Epithelial cell of prostate (primary cell): ENCODE measurements around the gene NFE2L2.
"Not testable (repeated sequence)": the region's sequence is repeated elsewhere in the genome, so short reads cannot be mapped to it uniquely, and the experiment has no call there.

Source experiments
- DNase-seq: peaks from one replicate; pipeline ENCODE4 v3.0.0-alpha.2; 2011; ENCODE audit warnings: low read depth, low spot score
- H3K27ac ChIP-seq: fragments of 450-650 bp; 2 replicates; pipeline ENCODE4 v1.5.1; 2017; ENCODE audit warnings: mild to moderate bottlenecking

Gene NFE2L2

DNA sequence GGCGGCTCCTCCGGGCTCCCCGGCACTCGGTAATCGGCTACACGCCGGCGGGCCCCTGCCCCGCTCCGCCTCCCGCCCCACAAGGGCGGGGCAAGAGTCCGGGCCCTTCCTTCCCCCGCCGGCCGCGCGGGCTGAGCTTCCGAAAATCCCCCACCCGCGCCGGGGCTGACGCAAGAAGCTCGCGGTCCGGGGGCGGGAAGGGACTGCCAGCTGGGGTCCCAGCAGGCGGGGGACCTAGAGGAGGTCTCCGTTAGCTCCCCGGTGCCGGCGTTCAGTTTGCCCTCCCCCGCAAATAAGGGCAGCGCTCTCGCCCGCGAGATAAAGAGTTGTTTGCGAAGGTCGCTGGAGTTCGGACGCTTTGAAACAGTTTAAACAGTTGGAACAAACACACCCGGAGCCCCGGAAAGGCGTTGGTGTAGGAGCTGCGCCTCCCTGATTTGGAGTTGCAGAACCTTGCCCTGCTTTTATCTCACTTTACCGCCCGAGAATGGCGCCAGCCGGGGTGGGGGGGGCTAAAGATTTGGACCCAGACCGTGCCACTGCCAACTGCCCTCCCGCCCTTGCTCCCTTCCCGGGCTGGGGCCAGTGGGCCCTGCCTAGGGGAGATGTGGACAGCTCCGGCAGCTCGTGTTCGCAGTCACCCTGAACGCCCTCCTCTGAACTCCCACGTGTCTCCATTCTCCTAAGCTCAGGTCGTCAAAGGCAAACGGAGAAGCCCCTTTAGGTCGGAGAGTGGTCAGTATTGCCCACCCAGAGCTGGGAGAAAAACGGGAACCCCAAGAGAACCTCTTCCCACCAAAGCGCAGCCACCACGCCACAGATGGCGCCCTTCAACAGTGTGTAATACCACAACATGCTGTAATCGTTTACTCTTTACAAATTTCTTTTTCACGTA lies at the start of gene NFE2L2:
Gene NFE2L2 (minus strand): TSS at position 35 of the 895 bp plus-strand sequence. CDS start 151 bp downstream, outside the sequence.
- DNase-seq = no peak
- H3K27ac ChIP-seq = peak within 1 kb of the TSS; percentile 98

DNA sequence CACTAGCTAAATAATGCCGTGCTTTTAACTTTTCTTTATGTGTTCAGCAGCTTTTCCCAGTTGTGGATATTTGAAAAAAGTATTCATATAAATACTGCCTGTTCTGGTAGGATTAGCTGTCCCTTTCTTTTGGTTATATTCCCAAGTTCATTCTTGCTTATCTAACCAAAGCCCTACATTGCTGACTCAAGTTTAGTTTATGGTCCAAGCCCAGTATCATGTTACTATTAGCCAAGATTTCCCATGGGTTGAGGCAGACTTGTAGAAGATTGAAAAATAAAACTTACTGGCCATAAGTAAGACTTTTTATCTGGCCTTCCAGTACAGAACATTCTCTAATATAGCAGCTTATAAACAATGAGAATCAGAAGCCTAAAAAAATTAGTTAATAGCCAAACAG lies 49.7 kb upstream of the NFE2L2 start:
- no peak for DNase-seq
- peak overlapping the region; percentile 55 for H3K27ac ChIP-seq

DNA sequence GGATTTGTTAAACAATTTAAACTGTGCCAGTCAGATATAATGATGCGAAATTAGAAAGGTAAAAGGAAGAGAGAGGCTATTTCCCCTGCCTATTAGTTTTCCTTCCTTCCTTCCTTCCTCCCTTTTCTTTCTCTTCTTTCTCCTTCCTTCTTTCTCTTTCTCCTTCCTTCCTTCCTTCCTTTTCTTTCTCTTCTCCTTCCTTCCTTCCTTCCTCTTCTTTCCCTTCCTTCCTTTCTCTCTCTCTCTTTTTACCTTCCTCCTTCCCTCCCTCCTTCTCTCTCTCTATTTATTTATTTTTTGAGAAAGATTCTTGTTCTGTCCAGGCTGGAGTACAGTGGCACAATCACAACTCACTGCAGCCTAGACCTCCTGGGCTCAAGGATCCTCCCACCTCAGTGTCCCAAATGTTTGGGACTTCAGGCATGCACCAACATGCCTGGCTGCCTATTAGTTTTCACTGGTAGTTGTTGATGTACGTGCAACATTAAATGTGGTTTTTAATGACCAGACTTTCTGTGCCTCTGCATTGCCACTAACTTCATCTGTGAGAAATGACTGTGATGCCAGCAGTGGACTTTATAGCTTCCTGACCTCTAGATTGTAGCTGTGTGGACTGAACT lies 48.7 kb upstream of the NFE2L2 start:
- DNase-seq = no peak
- peak overlapping the region; percentile 55 for H3K27ac ChIP-seq

DNA sequence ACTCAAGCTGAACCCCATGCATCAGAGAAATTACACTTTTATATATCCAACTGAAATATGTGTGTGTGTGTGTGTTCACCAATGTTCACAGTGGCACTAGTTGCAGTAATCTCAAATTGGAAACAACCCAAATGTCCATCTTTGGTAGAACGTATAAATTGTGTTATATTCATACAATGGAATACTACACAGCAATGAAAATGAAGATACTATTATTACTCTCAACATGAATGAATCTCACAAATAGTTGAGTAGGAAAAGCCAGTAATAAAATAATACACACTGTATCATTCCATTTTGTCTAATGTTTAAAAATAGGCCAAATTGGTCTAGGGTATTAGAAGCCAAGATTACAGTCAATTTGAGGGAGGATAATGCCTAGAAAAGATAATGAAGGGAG lies 48.0 kb upstream of the NFE2L2 start:
- DNase-seq = no peak

DNA sequence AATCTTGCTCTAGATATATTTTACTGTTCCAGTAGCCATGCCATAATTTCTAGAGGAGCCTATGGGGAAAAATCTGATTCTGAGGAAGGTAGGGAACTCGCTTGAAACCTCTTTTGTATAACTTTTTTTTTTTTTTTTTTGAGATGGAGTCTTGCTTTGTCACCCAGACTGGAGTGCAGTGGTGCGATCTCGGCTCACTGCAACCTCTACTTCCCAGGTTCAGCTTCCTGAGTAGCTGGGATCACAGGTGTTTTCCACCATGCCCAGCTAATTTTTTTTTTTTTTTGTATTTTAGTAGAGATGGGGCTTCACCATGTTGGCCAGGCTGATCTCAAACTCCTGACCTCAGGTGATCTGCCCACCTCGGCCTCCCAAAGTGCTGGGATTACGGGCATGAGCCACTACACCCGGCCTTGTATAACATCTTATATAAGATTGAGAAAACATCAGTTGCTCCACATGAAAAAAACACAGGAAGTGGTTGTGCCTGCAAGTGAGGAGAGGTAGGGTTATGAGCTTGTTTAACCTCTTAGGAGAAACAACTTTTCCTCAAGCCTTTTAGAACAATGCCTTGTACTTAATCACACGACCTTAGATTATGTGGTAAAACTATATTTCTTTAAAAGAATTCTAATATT lies 45.3 kb upstream of the NFE2L2 start:
- not testable (repeated sequence) for H3K27ac ChIP-seq, DNase-seq

More for the DNA sequence above, 48.0 kb upstream of the NFE2L2 start:
- H3K27ac ChIP-seq = no peak overlapping the region

DNA sequence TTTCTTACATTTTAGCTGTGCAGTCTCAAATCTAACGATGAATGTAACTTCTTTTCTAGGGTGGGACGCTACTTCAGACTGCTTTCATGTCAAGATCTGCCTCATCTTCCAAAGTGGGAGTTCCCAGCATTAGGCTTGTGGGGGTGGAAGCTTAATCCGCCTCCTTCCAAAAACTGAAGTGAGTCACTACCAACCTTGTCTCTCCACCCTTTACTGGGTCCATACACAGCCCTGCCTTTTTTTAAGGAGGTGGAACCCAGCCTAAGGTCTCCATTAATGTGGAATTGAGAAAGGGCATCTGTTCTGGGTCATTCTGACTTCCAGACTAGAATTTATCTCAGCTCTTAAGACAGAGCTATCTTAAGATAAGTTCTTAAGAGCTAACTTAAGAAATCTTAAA lies 42.0 kb upstream of the NFE2L2 start:
- DNase-seq = no peak
- H3K27ac ChIP-seq = no peak overlapping the region

DNA sequence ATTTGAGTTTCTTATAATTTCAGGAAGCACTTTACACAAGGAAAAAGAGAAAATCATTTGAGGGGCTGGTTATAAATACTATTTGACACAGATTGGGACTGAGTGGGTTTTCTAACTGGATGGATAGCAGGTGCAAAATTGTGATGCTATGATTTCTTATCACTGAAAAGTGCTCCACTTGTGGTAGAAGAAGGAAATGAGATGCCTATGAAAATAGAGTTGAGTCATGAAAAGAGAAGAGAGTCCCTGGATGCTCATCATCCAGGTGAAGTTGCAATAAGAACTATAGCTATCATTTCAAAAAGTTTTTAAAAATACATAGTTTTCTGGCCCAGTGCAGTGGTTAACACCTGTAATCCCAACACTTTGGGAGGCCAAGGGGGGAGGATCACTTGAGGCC lies 39.4 kb upstream of the NFE2L2 start:
- DNase-seq = no peak
- no peak overlapping the region for H3K27ac ChIP-seq

DNA sequence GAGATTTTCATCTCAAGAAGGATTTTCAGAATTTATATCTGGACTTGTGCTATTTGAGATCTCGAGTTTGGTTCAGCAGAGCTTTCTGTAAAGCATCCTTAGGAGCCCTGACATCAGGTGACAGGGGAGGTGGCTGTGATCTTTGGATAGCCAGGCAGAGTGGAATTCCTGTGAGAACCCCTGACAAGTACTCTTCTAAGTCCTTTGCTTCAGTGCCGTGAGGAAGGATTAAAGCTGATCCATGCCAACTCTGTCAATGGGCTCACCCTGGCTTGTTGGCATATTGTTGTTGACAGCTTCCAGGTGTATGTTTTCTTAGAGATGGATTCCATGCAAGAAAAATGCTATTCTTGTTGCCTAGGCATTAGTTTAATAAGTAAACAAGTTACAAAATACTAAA lies 38.0 kb upstream of the NFE2L2 start:
- DNase-seq = no peak
- no peak overlapping the region for H3K27ac ChIP-seq

DNA sequence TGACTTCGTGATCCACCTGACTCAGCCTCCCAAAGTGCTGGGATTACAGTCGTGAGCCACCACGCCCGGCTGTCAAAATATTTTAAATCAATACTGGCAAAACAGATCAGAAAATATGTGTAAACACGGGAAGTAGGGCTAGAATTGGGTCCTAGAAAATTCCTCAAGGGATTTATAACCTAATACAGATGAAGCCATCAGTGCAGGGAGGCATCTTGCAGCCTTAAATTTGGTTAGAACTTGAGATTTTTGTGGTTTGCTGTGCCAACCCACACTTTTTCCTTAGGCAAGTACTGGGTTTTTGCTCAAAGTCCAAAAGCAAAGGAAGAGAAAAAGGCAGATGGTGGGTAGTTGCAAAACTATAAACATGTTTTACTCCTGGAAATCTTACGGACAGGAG lies 33.7 kb upstream of the NFE2L2 start:
- no peak for DNase-seq
- no peak overlapping the region for H3K27ac ChIP-seq

DNA sequence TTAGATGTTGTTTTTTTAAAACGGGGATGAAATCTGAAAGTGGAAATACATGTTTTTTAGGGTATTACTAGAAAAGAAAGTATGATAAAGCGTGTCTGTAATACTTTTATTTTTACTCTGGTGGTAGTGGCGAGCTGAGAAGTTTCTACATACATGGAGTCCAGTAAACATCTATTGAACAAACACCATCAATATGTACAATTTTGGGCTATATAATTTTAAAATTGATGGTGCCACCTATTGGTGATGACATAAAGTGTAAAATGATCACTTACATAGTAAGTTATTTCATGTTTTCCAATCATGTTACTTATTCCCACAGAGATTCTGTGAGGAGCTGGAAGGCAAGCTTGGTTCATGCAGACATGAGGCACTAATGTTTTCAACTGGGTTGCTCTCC lies 31.5 kb upstream of the NFE2L2 start:
- H3K27ac ChIP-seq = no peak overlapping the region
- no peak for DNase-seq

DNA sequence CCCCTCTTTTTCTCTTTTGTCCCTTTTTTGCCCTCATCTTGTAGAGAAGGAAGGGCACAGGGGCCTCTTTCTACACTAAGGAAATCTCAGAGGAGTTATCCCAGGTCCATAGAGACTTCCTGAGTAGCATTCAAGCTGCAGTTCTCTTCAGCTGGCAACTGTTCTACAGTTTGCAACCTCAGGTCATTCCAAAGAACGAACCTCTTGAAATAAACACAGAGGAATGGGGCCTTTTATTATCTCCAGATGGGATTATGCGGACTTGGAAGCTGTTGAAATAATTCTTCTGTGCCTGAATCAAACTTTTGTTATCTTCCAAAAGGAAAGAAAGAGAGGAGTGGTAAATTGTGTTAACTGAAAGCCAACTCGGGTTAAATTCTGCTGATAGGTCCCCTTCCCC lies 31.0 kb upstream of the NFE2L2 start:
- no peak overlapping the region for H3K27ac ChIP-seq
- no peak for DNase-seq

DNA sequence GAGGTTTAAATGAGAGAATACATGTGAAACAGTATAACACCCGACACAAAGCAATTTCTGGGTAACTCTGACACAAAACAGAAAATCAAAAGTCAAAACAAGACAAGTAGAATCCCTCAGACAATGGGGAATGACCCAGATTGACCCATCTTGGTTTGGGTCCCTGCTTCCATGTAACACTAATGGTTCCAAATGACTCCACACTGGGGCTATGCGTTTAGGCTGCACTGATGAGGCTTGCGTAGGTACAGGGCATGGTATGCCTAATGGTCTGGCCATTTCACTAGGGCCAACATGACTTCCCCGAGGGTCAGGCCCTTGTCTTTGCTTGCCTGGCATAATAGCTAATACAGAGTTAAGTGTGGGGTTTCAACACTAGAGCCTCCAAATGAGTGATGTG lies 27.2 kb upstream of the NFE2L2 start:
- no peak overlapping the region for H3K27ac ChIP-seq
- no peak for DNase-seq

DNA sequence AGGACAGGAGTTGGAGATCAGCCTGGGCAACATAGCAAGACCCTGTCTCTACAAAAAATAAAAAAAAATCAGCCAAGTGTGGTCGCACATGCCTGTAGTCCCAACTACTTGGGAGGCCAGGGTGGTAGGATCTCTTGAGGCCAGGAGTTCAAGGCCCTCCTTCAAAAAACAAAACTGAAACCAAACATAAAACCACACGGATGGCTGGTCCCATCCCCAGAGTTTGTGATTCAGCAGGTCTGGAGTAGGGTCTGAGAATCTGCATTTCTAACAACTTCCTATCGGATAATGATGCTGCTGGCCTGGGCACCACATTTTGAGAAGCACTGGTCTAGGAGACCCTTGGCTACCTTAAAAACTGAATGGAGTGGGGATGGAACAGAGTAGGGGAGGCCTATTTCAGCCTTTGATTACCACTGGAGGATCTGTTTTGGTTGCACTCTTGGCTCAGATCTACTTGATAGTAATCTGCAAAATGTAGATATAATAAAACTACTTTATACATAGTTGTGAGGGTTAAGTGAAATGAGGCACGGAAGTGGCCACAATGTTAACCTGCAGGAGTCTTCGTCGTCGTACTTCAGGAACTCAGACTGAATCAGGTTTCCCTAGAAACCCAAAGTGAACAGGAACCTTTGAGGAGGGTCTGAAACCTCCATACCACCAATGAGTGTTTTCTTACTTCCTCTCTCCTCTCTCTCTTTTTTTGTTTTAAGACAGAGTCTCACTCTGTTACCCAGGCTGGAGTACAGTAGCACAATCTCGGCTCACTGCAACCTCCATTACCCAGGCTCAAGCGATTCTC lies 25.5 kb upstream of the NFE2L2 start:
- no peak for DNase-seq
- H3K27ac ChIP-seq = no peak overlapping the region

DNA sequence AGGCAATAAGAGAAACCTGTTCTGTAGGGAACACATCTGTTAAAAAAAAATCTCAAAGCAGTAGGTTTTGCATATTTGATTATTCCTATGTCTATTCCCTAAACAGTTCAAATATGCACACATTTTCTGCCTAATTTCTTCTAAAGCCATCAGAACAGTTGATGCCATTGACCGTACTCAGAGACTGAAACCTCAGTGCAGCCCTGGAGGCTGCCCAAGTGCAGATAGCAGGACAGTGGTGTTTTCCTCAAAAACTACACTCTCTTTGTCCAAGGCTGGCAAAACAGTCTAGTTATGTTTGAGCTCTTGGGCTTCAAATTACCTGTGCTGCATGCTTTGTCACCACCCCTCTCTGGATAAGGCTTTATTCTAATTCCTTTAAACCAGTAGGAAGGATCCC lies 23.3 kb upstream of the NFE2L2 start:
- DNase-seq = no peak
- no peak overlapping the region for H3K27ac ChIP-seq

DNA sequence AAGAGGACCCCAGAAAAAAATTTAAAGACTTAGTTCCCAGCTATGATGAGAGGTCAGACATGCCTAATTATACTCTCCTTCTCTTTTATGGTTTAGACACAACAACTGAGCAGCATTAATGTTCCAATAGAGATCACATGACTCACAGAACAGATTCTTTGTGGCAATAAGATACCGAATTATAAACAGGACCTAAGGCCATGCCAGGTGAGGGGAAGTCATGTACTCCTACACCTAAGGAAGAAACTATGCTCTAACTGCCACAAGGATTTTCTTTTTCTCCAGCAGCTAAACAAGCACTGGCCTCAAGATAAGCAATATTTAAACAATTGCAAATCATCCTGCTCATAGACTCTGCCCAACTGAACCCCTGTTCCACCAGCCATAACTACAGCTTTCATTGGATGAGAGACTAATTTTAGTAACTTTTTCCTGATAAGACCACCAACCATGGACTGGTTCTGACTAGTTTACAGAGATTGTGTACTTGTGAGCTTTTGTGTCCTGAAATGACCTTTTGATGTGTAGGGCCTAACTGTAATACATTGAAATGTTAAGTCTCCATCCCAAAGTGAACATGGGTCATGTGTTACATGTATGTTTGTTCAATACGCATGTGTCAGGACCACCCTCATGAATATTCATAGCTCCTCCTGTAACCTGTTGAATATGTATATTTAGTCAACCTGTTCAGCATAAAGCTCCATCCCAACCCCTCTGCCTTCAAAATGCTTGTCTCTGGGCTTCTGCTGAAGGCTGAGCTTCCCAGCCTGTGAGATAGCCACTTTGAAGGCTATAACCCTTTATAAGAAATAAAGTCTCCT lies 21.6 kb upstream of the NFE2L2 start:
- no peak overlapping the region for H3K27ac ChIP-seq
- no peak for DNase-seq

DNA sequence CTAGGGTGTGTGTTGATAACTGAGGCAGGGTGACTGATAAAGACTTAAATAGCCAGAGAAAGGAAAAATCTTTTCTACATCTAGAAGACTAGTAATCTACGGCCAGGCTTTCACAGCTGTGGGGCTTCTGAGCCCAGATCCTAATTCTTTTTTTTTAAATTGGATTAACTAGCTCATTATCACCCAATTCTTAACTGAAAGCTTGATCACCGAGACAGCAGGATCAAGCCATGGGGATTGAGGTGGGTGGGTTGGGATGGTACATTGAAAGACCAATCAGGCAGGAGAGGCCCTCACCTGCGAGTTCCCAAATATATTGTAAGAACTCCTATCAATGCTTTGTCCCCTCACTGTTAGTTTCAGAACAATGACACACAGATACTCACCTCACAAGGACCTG lies 20.0 kb upstream of the NFE2L2 start:
- DNase-seq = no peak
- H3K27ac ChIP-seq = no peak overlapping the region

DNA sequence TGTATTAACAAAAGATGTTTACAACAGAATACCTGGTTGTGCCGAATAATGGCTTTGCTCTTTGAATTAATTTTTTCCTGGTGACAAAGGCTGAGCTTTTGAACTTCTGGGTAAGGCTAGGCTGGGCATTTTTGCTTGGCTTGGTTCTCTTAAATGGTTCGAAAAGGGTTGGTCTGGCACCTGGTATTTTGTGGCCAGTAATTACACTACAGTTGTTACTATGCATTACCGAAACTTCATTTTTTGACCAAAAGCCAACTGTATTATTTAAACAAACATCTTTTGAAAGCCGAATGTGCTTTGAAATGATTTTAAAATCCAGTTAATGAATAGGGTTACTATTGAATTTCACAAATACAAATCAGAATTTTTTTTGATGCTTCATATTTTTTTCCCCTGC lies 19.4 kb upstream of the NFE2L2 start:
- DNase-seq = no peak

DNA sequence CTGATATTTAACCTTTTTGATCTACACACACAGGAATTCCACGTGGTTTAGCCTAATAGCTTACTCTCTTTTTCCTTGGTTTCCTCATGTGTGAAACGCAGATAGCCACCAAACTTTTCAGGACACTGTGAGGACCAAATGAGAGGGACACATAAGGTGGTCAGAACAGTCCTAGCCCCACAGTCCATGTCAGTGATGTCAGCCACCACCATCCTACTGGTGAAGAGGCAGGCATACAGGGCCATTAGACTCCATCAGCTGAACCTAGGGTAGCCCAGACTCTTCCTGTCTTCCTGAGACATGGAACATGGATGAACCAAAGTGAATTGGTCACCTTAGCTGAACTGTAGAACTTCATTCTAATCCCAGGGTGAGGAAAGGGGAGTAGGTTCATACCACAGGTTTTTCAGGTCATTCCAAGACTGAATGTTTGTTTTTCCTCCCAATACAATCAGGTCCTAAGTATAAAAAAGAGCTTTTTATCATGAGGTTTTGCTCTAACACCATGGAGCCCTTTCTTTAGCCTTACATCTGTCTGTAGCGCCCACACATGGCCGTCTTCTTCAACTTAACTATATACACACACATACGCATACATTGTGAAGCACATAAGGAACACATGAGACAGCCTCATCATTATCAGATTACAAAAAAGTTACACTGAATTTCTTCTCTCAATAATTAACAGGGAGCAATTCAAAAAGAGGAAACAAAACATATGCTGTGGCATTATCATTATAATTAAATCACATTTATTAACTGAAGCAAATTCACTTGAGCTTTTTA lies 18.5 kb upstream of the NFE2L2 start:
- DNase-seq = no peak
- H3K27ac ChIP-seq = no peak overlapping the region

More for the DNA sequence above, 19.4 kb upstream of the NFE2L2 start:
- H3K27ac ChIP-seq = no peak overlapping the region

DNA sequence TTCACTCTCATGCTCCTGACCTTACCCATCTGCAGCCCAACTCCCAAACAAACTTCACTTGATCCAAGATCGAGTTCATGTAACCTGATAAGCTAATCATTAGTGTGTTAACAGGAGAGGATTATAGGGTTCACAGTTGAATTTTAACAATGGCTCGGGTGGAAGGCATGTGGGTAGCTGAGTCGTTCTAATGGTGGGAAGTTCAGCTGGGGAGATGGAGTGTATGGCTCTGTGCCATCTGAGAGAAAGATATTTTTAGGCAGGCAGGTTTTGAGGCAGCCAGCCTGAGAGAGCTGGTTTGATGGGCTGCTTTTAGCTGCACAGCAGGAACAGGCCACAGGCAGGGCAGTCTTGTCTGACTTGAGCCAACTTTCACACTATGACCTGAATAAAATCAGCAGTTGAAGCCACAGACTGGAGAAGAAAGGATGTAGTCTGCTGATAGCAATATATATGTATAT lies 17.7 kb upstream of the NFE2L2 start:
- no peak for DNase-seq
- H3K27ac ChIP-seq = peak overlapping the region; percentile 7
